Measurements from ENCODE around the gene AQP2. TPM values are rescaled to one million over a fixed set of nuclear protein-coding genes. Genes with fewer than 3 reads are reported as not detected.

The AQP2 gene
- total and polyA plus RNA-seq, 2 of the 13 experiments (the other 11 are each of a cell fraction or from before 2014, with no cell fraction given), result not detected

- Histone ChIP-seq H3K79me2 (ENCODE audit: insufficient read depth, low read length) (no peaks in the 10 kb centered on the region), H2AFZ (ENCODE audit: low read length) (no peak overlapping the region), H3K4me2 (ENCODE audit: low read depth, low read length) (peak overlapping the region; percentile 75), H3K27me3 (ENCODE audit: control insufficient read depth in 1 of 2, insufficient read depth in 2 of 2, low read length in 2 of 2) (peaks cover 1 to 41% of the 10 kb centered on the region in 2 experiments), H3K9ac (ENCODE audit: insufficient read depth, low read depth, low read length) (no peak overlapping the region), H3K27ac (ENCODE audit: extremely low read length, insufficient read depth, low read length) (no peak overlapping the region), H3K4me1 (ENCODE audit: insufficient read depth, low read length) (peaks cover 52% of the 10 kb centered on the region), H3K4me3 (replicated peaks in 1 of 3; ENCODE audit: insufficient read depth in 1 of 3, low read depth in 2 of 3, low read length in 3 of 3) (peak overlapping the region in 1 of 3 experiments; percentile 63; a peak in 1 of 6 replicates), H3K9me3 (ENCODE audit: low read length) (no peaks in the 10 kb centered on the region), H3K36me3 (replicated peaks in 1 of 2; ENCODE audit: control insufficient read depth in 1 of 2, insufficient read depth in 2 of 2, low read length in 2 of 2) (no peaks in the 10 kb centered on the region), H4K20me1 (ENCODE audit: insufficient read depth, low read length) (no peaks in the 10 kb centered on the region)
- ChIA-PET CTCF (ENCODE audit: low intra/inter-chr PET ratio, low total read pairs) (interaction anchor here (0.6 to 1.4 kb wide), 3 partner anchors 83 to 101 kb away, joined by 3 to 4 read pairs (median 4); no protein-coding TSS in a partner anchor), POLR2A (no interaction called here)
- no peak for FAIRE-seq
- 52% methylated on average over 18 of the region's 19 CpGs for WGBS (ENCODE audit: low lambda C conversion rate)
- no peak for DNase-seq (ENCODE audit: low spot score)
- in situ Hi-C loops (cut with HindIII; ENCODE audit: extremely low pct_ligation_motif_present, low pct_unique_long_range_greater_than_20kb), result loop anchor here (5.0 kb wide), 1 partner anchor 84 kb away; the partner anchor contains the start of gene ASIC1
- BruUV-seq (replicated peaks), result no TSS peak
- intact Hi-C loops (cut with micrococcal nuclease; ENCODE audit: unreplicated experiment), result no loop called here
- no peak for ATAC-seq
- no peak for TF ChIP-seq ZNF326 (CRISPR knock-in tag; IDR thresholded peaks at IDR 0.05; ENCODE audit: borderline replicate concordance)
- no peak for TF ChIP-seq ZNF143 (CRISPR knock-in tag; IDR thresholded peaks at IDR 0.05)
- TF ChIP-seq ZNF75D (CRISPR knock-in tag; IDR thresholded peaks at IDR 0.05; ENCODE audit: borderline replicate concordance), result no peak
- TF ChIP-seq E2F2 (CRISPR knock-in tag; IDR thresholded peaks at IDR 0.05; ENCODE audit: borderline replicate concordance), result no peak
- TF ChIP-seq ZNF337 (CRISPR knock-in tag; IDR thresholded peaks at IDR 0.05; ENCODE audit: borderline replicate concordance, low read depth), result no peak
- TF ChIP-seq PHF8 (CRISPR knock-in tag; IDR thresholded peaks at IDR 0.05), result no peak
- no peak for TF ChIP-seq ZNF550 (CRISPR knock-in tag; IDR thresholded peaks at IDR 0.05; ENCODE audit: borderline replicate concordance)
- TF ChIP-seq ZNF792 (CRISPR knock-in tag; IDR thresholded peaks at IDR 0.05), result no peak
- TF ChIP-seq KDM1A (CRISPR knock-in tag; IDR thresholded peaks at IDR 0.05), result no peak
- TF ChIP-seq ZNF776 (CRISPR knock-in tag; IDR thresholded peaks at IDR 0.05), result 0 out of 2 replicates have a peak, but pooled peaks have one; percentile 28
- TF ChIP-seq PCBP1 (IDR thresholded peaks at IDR 0.05; ENCODE audit: borderline replicate concordance, low read depth, low read length), result no peak
- no peak for TF ChIP-seq TOPORS (CRISPR knock-in tag; IDR thresholded peaks at IDR 0.05)
- TF ChIP-seq IRX3 (CRISPR knock-in tag; IDR thresholded peaks at IDR 0.05; ENCODE audit: borderline replicate concordance, low read depth), result no peak
- no peak for TF ChIP-seq ZBTB42 (CRISPR knock-in tag; IDR thresholded peaks at IDR 0.05)
- no peak for TF ChIP-seq ZFP36L1 (CRISPR knock-in tag; IDR thresholded peaks at IDR 0.05)
- no peak for TF ChIP-seq ZNF773 (CRISPR knock-in tag; IDR thresholded peaks at IDR 0.05; ENCODE audit: borderline replicate concordance)
- no peak for TF ChIP-seq RAD21 (CRISPR knock-in tag; IDR thresholded peaks at IDR 0.05)
- no peak for TF ChIP-seq ZNF543 (CRISPR knock-in tag; IDR thresholded peaks at IDR 0.05)
- TF ChIP-seq ZNF432 (CRISPR knock-in tag; IDR thresholded peaks at IDR 0.05; ENCODE audit: borderline replicate concordance), result no peak
- peak; percentile 54; the same call in 1 of the 2 replicates for TF ChIP-seq ZNF484 (CRISPR knock-in tag; IDR thresholded peaks at IDR 0.05; ENCODE audit: borderline replicate concordance, low read depth)
- no peak for TF ChIP-seq ZNF816 (CRISPR knock-in tag; IDR thresholded peaks at IDR 0.05; ENCODE audit: borderline replicate concordance)
- TF ChIP-seq POGZ (CRISPR knock-in tag; IDR thresholded peaks at IDR 0.05), result no peak
- no peak for TF ChIP-seq SOX13 (IDR thresholded peaks at IDR 0.05)
- TF ChIP-seq SOX13 (CRISPR knock-in tag; conservative IDR thresholded peaks at IDR 0.05 in 1 of 2, IDR thresholded peaks at IDR 0.05 in 1 of 2), result no peak
- TF ChIP-seq ZBTB43 (CRISPR knock-in tag; conservative IDR thresholded peaks at IDR 0.05), result no peak
- TF ChIP-seq ZZZ3 (CRISPR knock-in tag; IDR thresholded peaks at IDR 0.05; ENCODE audit: borderline replicate concordance), result no peak
Measured at GRCh38 chr12:49973361-49973830, 22.9 kb downstream of the AQP2 start.

Measured in HepG2 (cell line).